Lower leg skin (tissue), 4 donors: Measurements from ENCODE around the gene BCL2. TPM values are rescaled to one million over a fixed set of nuclear protein-coding genes. Genes with fewer than 3 reads are reported as not detected.

Experiments used
- DNase-seq, 2 donors: peaks; one replicate each; pipeline ENCODE4 v3.0.0-alpha.2; 2019; ENCODE audit warnings: low spot score in 2 of 2
- H3K4me3 ChIP-seq: fragments of 200-600 bp; sonication (generic); 2 replicates; pipeline ENCODE4 v1.5.1; 2017; ENCODE audit warnings: mild to moderate bottlenecking, low read depth; ENCODE audit not compliant: poor library complexity, severe bottlenecking
- CTCF ChIP-seq, 3 donors: fragments of 450-650 bp; IDR thresholded peaks; one replicate each; pipeline ENCODE4 v1.5.1; 2016; ENCODE audit warnings: antibody characterized with exemption in 3 of 3, mild to moderate bottlenecking in 3 of 3, moderate library complexity in 2 of 3
- POLR2A ChIP-seq, 2 donors: fragments of 450-650 bp; IDR thresholded peaks; one replicate each; pipeline ENCODE4 v1.6.1; 2016 to 2017; ENCODE audit warnings: antibody characterized with exemption in 2 of 2, mild to moderate bottlenecking in 1 of 2, moderate library complexity in 1 of 2
- WGBS, 2 donors: methylation state at CpG; one replicate each; pipeline ENCODE4 v1.1.5; 2018; 5-methylcytosine and 5-hydroxymethylcytosine counted together
- intact Hi-C: fragments of 100-400 bp; cut with DNase I; formaldehyde crosslinking; loops from one replicate; pipeline ENCODE4 v1.15.0; 2023; ENCODE audit warnings: low total_unique reads
- total RNA-seq, 4 donors: library from RNA; depleted of rRNA; stranded (reverse); fragments of >200 nt; gene quantifications; one replicate each; pipeline ENCODE4 v1.1.0, GENCODE V29; 2016

The BCL2 gene
- total RNA-seq, 4 donors from 2014 or later: 12.8 to 21.7 (median 18.2) TPM

- TF ChIP-seq POLR2A (IDR thresholded peaks at IDR 0.05) (no peak), CTCF (IDR thresholded peaks at IDR 0.05) (no peak)
- 78 to 84% methylated on average over 8 of the region's 8 CpGs for WGBS, 2 donors
- intact Hi-C loops: no loop called here
- DNase-seq: no peak
- H3K4me3 ChIP-seq: no peak overlapping the region
These were observed 8.2 kb downstream of the BCL2 start for GRCh38 chr18:63311118-63312018.

DNA sequence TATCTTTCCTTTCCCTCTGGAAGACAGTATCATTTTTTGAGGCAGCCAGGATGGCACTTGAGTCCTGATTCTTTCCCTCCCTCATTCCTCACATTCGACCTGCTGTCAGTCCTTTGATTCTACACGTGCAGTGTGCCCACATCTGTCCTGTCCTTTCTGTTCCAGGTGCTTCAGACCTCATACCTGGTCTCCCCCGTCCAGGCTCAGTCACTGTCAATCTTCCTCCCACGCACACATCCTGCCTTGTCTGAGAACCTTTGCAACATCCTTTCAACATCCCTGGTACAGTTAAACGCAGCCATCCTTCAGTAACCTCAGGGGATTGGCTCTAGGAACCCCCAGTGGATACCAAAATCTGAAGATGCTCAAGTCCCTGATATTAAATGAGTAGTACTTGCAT, 10.1 kb downstream of the BCL2 start:
- intact Hi-C loops: no loop called here
- DNase-seq: no peak
- no peak overlapping the region for H3K4me3 ChIP-seq
- TF ChIP-seq POLR2A (IDR thresholded peaks at IDR 0.05): no peak
- no peak for TF ChIP-seq CTCF (IDR thresholded peaks at IDR 0.05)
- 90 to 97% methylated on average over 5 of the region's 5 CpGs for WGBS, 2 donors

DNA sequence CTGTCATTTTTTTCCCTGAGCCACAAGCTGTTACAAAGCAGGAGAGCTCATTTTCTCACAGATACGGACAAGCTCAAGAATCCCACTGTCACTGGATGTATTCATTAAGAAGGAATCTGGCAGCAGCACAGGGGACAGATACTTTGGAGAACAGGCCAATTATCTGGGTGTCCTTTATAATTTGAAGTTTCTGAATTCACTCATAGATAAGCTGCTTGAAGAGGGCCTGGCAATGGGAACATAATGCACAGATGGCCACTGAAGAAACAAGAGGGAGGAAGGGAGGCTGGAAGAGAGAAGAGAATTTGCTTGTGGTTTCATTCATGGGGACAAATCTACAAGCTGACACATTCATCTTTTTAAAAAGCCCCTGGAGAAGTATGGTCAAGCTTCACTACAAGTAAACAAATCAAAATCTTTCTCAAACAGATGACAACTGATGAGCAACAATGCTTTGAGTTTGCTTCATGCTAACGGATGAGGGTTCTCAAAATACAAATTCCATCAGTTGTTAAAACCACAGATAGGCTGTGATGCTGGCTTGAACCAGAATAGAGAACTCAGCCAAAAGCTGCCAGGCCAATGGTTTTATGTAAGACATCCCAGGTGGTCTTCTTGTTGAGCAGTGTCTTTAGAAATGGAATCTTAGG, 11.9 kb downstream of the BCL2 start:
- intact Hi-C loops: no loop called here
- no peak for DNase-seq
- H3K4me3 ChIP-seq: no peak overlapping the region
- TF ChIP-seq CTCF (IDR thresholded peaks at IDR 0.05): no peak
- TF ChIP-seq POLR2A (IDR thresholded peaks at IDR 0.05): no peak
- WGBS, 2 donors: 49 to 59% methylated on average over 2 of the region's 2 CpGs

DNA sequence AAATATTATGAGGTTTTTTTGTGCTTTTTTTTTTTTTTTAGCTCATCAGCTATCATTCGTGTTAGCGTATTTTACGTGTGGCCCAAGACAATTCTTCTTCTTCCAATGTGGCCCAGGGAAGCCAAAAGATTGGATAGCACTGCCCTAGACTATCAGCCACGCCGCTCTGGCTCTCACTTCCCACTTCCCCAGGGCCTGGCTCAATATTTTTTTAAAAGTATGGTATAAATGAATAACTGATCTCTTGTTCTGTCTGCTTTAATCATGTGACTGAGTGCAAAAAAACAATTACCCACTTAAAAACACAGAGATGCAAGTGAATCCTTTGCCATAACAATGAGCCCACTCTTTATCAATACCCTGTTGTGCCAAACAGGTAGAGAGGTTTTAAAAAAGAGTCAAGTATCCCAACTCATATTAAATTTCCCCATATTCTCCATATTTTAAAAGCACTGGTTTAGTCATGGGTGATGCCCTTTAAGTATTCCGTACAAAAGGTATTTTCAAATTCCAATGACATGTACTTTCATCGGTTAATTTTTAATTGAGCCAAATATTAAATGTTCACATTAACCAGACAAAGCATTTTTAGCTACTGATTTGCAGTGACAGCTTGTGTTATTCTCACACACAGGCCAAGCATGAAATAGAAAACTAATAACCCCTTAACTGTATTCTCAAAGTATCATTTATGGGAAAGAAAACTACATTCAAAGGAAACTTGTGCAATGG, 12.6 kb downstream of the BCL2 start:
- 85 to 89% methylated on average over 7 of the region's 7 CpGs for WGBS, 2 donors
- no peak for DNase-seq
- H3K4me3 ChIP-seq: no peak overlapping the region
- no peak for TF ChIP-seq CTCF (IDR thresholded peaks at IDR 0.05)
- no peak for TF ChIP-seq POLR2A (IDR thresholded peaks at IDR 0.05)
- intact Hi-C loops: no loop called here

GRCh38 chr18:63306249-63306648, 13.3 kb downstream of the BCL2 start:
- H3K4me3 ChIP-seq: no peak overlapping the region
- no peak for DNase-seq
- WGBS, 2 donors: 87 to 93% methylated on average over 6 of the region's 6 CpGs
- TF ChIP-seq CTCF (IDR thresholded peaks at IDR 0.05) (no peak), POLR2A (IDR thresholded peaks at IDR 0.05) (no peak)
- intact Hi-C loops: no loop called here
